Prostate gland (tissue), 2 donors: ENCODE data around the gene CLIP4. TPM values are rescaled to one million over a fixed set of nuclear protein-coding genes. Genes with fewer than 3 reads are reported as not detected.

Source experiments
- DNase-seq: peaks from one replicate; pipeline ENCODE4 v3.0.0-alpha.2; 2019; ENCODE audit warnings: low spot score
- H3K27ac ChIP-seq, 2 donors: fragments of 200-600 bp; sonication (generic); 2 replicates each; pipeline ENCODE4 v1.5.1; 2017 to 2019
- H3K27me3 ChIP-seq: fragments of 200-600 bp; sonication (generic); replicated peaks from 2 replicates; pipeline ENCODE4 v1.5.1; 2019; ENCODE audit not compliant: insufficient read depth
- H3K36me3 ChIP-seq, 2 donors: fragments of 200-600 bp; sonication (generic); 1 replicate in 1 of 2; 2 replicates in 1 of 2; pipeline versions ENCODE4 v1.5.1 to v1.8.1; 2017 to 2019
- H3K4me1 ChIP-seq: fragments of 200-600 bp; sonication (generic); replicated peaks from 2 replicates; pipeline ENCODE4 v1.5.1; 2019
- H3K4me3 ChIP-seq, 2 donors: fragments of 200-600 bp; sonication (generic); 2 replicates each; pipeline ENCODE4 v1.5.1; 2017 to 2019
- H3K9me3 ChIP-seq: fragments of 200-600 bp; sonication (generic); 2 replicates; pipeline ENCODE4 v1.5.1; 2017
- POLR2A ChIP-seq: fragments of 450-650 bp; IDR thresholded peaks from one replicate; pipeline ENCODE4 v1.6.1; 2016; ENCODE audit warnings: antibody characterized with exemption, mild to moderate bottlenecking
- POLR2AphosphoS5 ChIP-seq: sonication (generic); formaldehyde crosslinking; IDR thresholded peaks from one replicate; pipeline ENCODE4 v1.6.1; 2017; ENCODE audit warnings: antibody characterized with exemption
- WGBS: methylation state at CpG from one replicate; pipeline ENCODE4 v1.1.5; 2018; 5-methylcytosine and 5-hydroxymethylcytosine counted together
- intact Hi-C: fragments of 100-400 bp; cut with DNase I; formaldehyde crosslinking; loops from one replicate; pipeline ENCODE4 v1.14.2; 2022
- total RNA-seq, 2 donors: library from RNA; depleted of rRNA; stranded (reverse); fragments of >200 nt; gene quantifications; one replicate each; pipeline ENCODE4 v1.1.0, GENCODE V29; 2016
- TF ChIP-seq, protein P1 (sequence below), 4 experiments: fragments of 200-600 bp in 2 of 4; fragments of 450-650 bp in 2 of 4; sonication (generic) in 2 of 4; IDR thresholded peaks; 1 replicate in 3 of 4; 2 replicates in 1 of 4; pipeline ENCODE4 v1.5.1; 2016 to 2019; ENCODE audit warnings: antibody characterized with exemption in 4 of 4, mild to moderate bottlenecking in 2 of 4, moderate library complexity in 2 of 4

CLIP4 gene
- total RNA-seq, 2 donors from 2014 or later: 26.1 to 30.3 TPM

- 71% methylated on average over 4 of the region's 4 CpGs for WGBS
- Histone ChIP-seq H3K4me1 (peaks cover 4% of the 10 kb centered on the region), H3K27ac (no peak overlapping the region), H3K27me3 (no peaks in the 10 kb centered on the region), H3K36me3 (no peaks in the 10 kb centered on the region), H3K4me3 (no peak overlapping the region), H3K9me3 (no peaks in the 10 kb centered on the region)
- TF ChIP-seq POLR2AphosphoS5 (no peak), POLR2A (no peak)
- TF ChIP-seq, protein P1, sequence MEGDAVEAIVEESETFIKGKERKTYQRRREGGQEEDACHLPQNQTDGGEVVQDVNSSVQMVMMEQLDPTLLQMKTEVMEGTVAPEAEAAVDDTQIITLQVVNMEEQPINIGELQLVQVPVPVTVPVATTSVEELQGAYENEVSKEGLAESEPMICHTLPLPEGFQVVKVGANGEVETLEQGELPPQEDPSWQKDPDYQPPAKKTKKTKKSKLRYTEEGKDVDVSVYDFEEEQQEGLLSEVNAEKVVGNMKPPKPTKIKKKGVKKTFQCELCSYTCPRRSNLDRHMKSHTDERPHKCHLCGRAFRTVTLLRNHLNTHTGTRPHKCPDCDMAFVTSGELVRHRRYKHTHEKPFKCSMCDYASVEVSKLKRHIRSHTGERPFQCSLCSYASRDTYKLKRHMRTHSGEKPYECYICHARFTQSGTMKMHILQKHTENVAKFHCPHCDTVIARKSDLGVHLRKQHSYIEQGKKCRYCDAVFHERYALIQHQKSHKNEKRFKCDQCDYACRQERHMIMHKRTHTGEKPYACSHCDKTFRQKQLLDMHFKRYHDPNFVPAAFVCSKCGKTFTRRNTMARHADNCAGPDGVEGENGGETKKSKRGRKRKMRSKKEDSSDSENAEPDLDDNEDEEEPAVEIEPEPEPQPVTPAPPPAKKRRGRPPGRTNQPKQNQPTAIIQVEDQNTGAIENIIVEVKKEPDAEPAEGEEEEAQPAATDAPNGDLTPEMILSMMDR (IDR thresholded peaks at IDR 0.05): no peak
- intact Hi-C loops: loop anchor here (10.0 kb wide), 2 partner anchors 54 to 104 kb away; no protein-coding TSS in a partner anchor
- no peak for DNase-seq
Observed at GRCh38 chr2:29119211-29119610, 4.0 kb downstream of the CLIP4 start.

- Histone ChIP-seq H3K4me1 (peaks cover 4% of the 10 kb centered on the region), H3K27me3 (no peaks in the 10 kb centered on the region), H3K27ac (no peak overlapping the region), H3K4me3 (no peak overlapping the region), H3K36me3 (no peaks in the 10 kb centered on the region), H3K9me3 (no peaks in the 10 kb centered on the region)
- intact Hi-C loops: no loop called here
- DNase-seq: no peak
- 90% methylated on average over 2 of the region's 2 CpGs for WGBS
- TF ChIP-seq, protein P1 (IDR thresholded peaks at IDR 0.05): no peak
- TF ChIP-seq POLR2AphosphoS5 (no peak), POLR2A (no peak)
Observed at GRCh38 chr2:29120846-29121245, 5.6 kb downstream of the CLIP4 start.

- WGBS: 92% methylated on average over 3 of the region's 3 CpGs
- no peak for DNase-seq
- Histone ChIP-seq H3K4me3 (no peak overlapping the region), H3K4me1 (no peaks in the 10 kb centered on the region), H3K9me3 (no peaks in the 10 kb centered on the region), H3K36me3 (no peaks in the 10 kb centered on the region), H3K27ac (no peak overlapping the region), H3K27me3 (no peaks in the 10 kb centered on the region)
- TF ChIP-seq POLR2A: no peak
- no peak for TF ChIP-seq POLR2AphosphoS5
- TF ChIP-seq, protein P1 (IDR thresholded peaks at IDR 0.05): no peak
- intact Hi-C loops: no loop called here
Observed at GRCh38 chr2:29123617-29124349, 8.6 kb downstream of the CLIP4 start.

- no peak for TF ChIP-seq POLR2AphosphoS5
- TF ChIP-seq POLR2A: no peak
- TF ChIP-seq, protein P1 (IDR thresholded peaks at IDR 0.05): no peak
- Histone ChIP-seq H3K4me3 (no peak overlapping the region), H3K27ac (no peak overlapping the region), H3K9me3 (no peaks in the 10 kb centered on the region), H3K27me3 (no peaks in the 10 kb centered on the region), H3K4me1 (no peaks in the 10 kb centered on the region), H3K36me3 (no peaks in the 10 kb centered on the region)
- DNase-seq: no peak
- intact Hi-C loops: no loop called here
- WGBS: 94% methylated on average over 1 of the region's 1 CpG
Observed at GRCh38 chr2:29124504-29124903, 9.3 kb downstream of the CLIP4 start.
